ENCODE data around the gene WDR54.

The WDR54 gene

GRCh38 chr2:74421221-74421870, at the start of gene WDR54, which contains the start of gene C2orf81:
Gene WDR54 (plus strand): TSS chr2:74421730. CDS start chr2:74422154, 424 bp downstream.
Gene C2orf81 (minus strand): TSS chr2:74421619. CDS start chr2:74421560, 59 bp downstream.
- DNase-seq = peak; percentile 45

- DNase-seq = no peak
Observed at GRCh38 chr2:74372674-74373073, 48.9 kb upstream of the WDR54 start.

DNA sequence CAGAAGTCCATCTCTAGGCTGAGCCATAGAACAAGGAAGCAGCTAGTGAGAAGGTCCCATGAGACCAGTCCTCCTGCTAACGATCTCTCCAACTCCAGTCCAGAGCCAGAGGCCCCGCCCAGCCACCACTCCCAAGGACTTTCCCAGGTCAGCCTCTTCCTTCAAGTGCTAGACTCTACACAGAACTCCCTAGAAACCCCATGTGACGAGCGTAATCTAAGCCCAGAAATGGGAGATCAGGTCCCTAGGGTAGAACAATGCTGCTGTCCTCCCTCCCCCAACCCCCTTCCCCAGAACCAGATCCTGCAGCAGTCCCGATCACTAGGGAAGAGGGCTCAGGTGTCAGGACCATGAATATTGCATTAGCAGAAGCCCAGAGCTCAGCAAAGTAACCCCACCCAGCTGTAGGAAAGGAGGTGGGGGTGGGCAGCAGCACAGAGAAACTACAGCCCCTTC, 48.3 kb upstream of the WDR54 start:
- DNase-seq = no peak

GRCh38 chr2:74373985-74374384, 47.5 kb upstream of the WDR54 start:
- no peak for DNase-seq

GRCh38 chr2:74374509-74375205, 46.9 kb upstream of the WDR54 start:
- DNase-seq = no peak

DNA sequence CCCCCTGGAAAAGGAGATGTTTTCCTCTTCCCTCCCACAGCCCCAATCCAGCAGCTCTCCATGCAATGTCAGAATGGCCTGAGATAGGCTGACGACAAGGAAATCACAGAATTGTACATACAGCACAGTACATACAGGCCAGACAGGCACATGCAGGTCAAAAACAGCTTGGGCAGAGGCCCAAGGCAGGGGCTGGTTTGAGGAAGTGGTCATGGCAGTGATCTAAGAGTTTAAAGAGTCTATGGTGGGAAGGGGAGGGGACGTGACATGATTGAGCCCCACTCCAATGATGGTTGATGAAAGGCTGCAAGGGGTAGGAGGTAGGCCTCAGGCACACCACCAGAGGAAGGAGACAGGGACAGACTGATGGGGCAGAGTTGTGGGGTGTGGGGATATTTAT, 45.7 kb upstream of the WDR54 start:
- DNase-seq = no peak

- no peak for DNase-seq
Observed at GRCh38 chr2:74378007-74378406, 43.5 kb upstream of the WDR54 start.

- DNase-seq = peak; percentile 37
Observed at GRCh38 chr2:74379851-74380789, 41.4 kb upstream of the WDR54 start, which contains the start of gene DCTN1. Gene DCTN1 (minus strand): TSS chr2:74380311. CDS start chr2:74380037, 274 bp downstream.

GRCh38 chr2:74381751-74382150, 39.8 kb upstream of the WDR54 start:
- no peak for DNase-seq

DNA sequence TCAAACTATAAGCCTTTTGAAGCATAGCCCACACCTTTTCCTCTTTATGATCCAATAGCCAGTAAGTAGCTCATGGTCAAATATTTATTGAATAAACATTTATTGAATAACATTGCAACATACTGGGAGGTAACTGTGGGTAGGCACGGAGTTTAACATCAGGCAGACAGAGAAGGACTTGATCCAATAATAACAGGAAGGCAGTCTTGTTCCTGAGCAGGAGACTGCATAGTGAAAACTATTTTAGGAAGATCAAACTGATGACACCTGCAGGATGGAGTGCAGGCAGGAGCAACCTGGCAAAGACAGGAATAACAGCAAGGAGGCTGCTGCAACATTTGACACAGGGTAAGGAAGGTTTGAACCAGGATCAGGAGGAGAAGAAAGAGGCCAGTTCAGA, 38.3 kb upstream of the WDR54 start:
- no peak for DNase-seq

DNA sequence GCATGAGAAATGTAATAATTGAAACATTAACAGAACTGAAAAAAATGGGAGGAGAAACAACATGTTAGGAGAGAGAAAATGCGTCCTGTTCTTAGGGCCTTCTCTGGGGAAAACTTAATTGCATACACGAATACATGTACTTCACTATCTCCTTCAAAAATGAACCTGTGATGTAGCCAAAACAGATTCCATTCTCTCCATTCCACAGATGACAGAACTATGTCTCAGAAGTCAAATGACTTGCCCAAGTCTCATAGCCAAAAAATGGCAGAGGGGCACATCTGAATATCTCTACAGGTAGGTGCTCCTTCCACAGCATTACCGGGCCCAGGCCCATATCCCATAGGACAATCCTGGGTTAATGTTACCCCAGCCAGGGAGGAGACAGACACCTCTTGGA, 37.5 kb upstream of the WDR54 start:
- DNase-seq = no peak

DNA sequence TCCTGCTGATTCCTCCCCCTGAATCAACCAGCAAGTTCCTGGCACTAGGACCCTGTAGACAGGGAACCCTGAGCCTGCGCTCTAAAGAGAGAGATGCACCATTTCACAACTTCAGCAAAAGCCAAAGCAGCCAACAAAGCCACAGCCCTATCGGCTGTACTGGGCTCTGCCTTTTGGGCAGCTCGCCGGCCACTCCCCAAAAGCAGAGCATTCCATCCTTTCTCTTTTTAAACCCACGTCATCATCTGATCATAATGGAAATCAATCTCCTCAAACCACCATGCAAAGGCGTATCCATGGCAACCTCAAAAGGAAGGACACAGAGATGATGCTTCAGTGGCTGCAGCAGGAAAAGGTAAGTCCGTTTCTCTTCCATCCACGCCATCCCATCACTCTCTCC, 36.1 kb upstream of the WDR54 start:
- DNase-seq = no peak

GRCh38 chr2:74387346-74387745, 34.2 kb upstream of the WDR54 start:
- DNase-seq = no peak

DNA sequence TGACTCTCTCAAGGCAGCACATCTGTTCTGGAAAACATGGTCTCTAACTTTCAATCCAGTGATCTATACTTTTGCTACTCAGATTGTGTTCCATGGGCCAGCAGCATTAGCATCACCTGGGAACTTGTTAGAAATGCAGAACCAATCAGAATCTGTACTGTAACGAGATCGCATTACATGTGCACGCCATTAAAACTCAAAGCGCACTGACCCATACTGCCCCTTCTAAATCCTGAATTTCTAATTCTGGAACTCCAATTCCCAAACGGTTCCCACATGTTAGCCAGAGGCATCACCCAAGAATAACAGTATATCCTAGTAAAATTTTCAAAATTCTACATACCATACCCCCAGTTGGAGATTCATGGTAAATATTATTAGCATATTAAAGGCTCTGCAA, 30.9 kb upstream of the WDR54 start:
- no peak for DNase-seq

DNA sequence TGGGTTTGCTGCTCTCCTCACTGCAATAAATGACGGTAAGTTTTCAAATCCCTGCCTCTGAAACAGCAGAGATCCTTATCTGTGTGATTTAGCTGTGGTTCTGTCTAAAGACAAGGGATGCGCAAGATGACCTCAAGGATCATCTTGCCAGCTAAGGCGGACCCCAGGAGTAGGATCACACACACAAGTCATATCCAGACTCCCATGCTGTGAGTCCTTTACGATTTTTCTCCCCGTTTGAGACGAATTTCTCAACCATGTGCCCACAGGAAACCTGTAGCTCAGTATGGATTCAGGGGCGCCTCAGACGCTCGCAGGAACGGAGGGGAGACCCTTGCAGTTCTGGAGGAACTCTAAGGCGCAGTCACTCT, 30.3 kb upstream of the WDR54 start:
- no peak for DNase-seq

GRCh38 chr2:74391580-74392448, 29.7 kb upstream of the WDR54 start:
- peak; percentile 76 for DNase-seq

- DNase-seq = no peak
Observed at GRCh38 chr2:74392449-74392743, 29.1 kb upstream of the WDR54 start.

DNA sequence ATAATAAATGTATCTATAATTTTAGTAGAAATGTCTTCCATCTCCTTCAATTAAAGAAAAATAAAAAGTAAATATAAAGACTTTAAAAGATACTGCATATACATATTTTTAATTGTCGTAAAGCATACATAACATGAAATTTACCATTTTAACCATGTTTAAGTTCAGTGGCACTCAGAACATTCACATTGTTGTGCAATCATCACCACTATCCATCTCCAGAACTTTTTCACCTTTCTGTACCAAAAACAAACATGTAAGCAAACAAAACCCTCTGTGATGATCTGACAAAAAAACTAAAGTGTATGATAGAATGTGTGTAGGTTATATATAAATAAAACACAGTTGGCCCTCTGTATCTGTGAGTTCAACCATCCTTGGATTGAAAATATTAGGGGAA, 28.0 kb upstream of the WDR54 start:
- no peak for DNase-seq

GRCh38 chr2:74396149-74396548, 25.4 kb upstream of the WDR54 start:
- no peak for DNase-seq

DNA sequence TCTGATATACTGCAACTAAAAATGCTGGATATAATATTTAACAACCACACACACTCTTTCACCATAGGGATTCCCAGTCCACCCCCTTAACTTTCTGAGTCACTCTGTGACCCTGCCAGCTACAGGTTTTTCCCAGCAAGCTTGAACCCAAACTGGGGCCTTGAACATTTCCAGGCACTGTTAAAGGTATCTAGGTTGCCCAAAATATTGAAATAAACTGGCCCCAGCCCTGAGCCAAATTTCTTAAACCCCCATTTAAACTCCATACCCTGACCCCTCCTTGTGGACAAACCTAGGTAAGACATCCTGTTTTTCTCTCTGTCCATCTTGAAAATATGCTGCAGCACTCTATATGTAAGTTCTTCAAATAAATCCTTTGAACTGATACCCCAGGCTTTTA, 21.7 kb upstream of the WDR54 start:
- DNase-seq = no peak

GRCh38 chr2:74401891-74402290, 19.6 kb upstream of the WDR54 start:
- DNase-seq = no peak

GRCh38 chr2:74406035-74406434, 15.5 kb upstream of the WDR54 start:
- DNase-seq = no peak

DNA sequence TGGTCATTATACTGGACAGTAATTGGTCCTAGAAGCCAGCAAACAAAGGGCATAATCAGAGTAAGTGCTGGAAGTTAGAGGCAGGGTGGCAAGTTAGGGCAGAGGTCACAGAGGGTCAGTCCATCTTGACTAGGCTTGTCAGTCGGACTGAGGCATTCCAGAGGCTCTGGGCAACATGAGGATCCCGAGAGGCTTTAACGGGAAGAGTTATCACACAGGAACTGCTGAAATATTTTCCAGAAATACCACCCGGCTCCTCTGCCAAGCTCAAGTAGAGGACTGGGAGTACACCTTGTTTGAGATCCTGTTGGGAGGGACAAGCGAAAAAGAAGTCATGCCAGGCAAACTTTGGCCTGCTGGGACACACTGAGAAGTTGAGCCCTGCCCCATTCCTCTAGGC, 13.8 kb upstream of the WDR54 start:
- no peak for DNase-seq
